ENCODE measurements around the gene ZNF3.
A peak's percentile ranks its signal among the peaks of the same experiment; 100 is the strongest.

ZNF3 gene

GRCh38 chr7:100126239-100126930, 44.9 kb upstream of the ZNF3 start:
- H3K27me3 ChIP-seq (ENCODE audit: insufficient read depth, low read length, poor library complexity, severe bottlenecking), result no peaks in the 10 kb centered on the region
- H3K9me2 ChIP-seq (replicated peaks; ENCODE audit: low read depth, low read length), result no peaks in the 10 kb centered on the region
- H3K4me3 ChIP-seq (ENCODE audit: low read length, poor library complexity, severe bottlenecking), result peak overlapping the region; percentile 95
- H3K4me1 ChIP-seq (ENCODE audit: insufficient read depth, low read length, poor library complexity, severe bottlenecking), result peaks cover 25% of the 10 kb centered on the region
- no peaks in the 10 kb centered on the region for H3K9me3 ChIP-seq (ENCODE audit: insufficient read depth, low read depth, low read length)
- no peaks in the 10 kb centered on the region; the same call in 1 of the 2 replicates for H3F3A ChIP-seq (ENCODE audit: low read depth)
- no peak for TF ChIP-seq EZH2phosphoT487 (IDR thresholded peaks at IDR 0.05; ENCODE audit: borderline replicate concordance)
- TF ChIP-seq CTCF (conservative IDR thresholded peaks at IDR 0.05; ENCODE audit: low read length), result no peak
- no peaks in the 10 kb centered on the region for H3K36me3 ChIP-seq (ENCODE audit: insufficient read depth, low read length)
- peak overlapping the region; percentile 84 for H2AFZ ChIP-seq (ENCODE audit: low read length)
- peak overlapping the region; percentile 97 for H3K9ac ChIP-seq (ENCODE audit: low read depth, low read length, poor library complexity, severe bottlenecking)
- H3K79me2 ChIP-seq (ENCODE audit: insufficient read depth, low read length), result peaks cover 33% of the 10 kb centered on the region
- no peaks in the 10 kb centered on the region for H4K20me1 ChIP-seq (ENCODE audit: insufficient read depth, low read length, poor library complexity, severe bottlenecking)
- H3K4me2 ChIP-seq (ENCODE audit: low read depth, low read length, poor library complexity, severe bottlenecking), result peak overlapping the region; percentile 98

DNA sequence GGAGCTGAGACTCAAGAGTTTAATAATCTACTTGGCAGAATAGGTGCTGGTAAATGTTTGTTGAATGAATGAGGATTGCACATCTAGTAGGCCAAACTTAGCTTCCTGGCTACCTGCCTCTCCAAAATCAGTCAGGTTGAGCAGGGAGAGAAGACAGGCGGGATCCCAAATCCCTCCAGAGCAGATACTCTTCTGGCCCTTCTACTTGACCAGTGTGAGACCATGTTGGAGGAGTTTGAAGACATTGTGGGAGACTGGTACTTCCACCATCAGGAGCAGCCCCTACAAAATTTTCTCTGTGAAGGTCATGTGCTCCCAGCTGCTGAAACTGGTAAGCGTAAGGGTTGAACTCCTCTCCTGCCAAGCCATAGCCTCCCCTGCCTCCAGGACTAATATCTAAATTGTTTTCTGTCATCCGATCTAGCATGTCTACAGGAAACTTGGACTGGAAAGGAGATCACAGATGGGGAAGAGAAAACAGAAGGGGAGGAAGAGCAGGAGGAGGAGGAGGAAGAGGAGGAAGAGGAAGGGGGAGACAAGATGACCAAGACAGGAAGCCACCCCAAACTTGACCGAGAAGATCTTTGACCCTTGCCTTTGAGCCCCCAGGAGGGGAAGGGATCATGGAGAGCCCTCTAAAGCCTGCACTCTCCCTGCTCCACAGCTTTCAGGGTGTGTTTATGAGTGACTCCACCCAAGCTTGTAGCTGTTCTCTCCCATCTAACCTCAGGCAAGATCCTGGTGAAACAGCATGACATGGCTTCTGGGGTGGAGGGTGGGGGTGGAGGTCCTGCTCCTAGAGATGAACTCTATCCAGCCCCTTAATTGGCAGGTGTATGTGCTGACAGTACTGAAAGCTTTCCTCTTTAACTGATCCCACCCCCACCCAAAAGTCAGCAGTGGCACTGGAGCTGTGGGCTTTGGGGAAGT, 43.0 kb upstream of the ZNF3 start:
- no peaks in the 10 kb centered on the region for H3K9me2 ChIP-seq (replicated peaks; ENCODE audit: low read depth, low read length)
- H3K4me2 ChIP-seq (ENCODE audit: low read depth, low read length, poor library complexity, severe bottlenecking), result peak overlapping the region; percentile 98
- H3K36me3 ChIP-seq (ENCODE audit: insufficient read depth, low read length), result no peaks in the 10 kb centered on the region
- no peaks in the 10 kb centered on the region for H3K9me3 ChIP-seq (ENCODE audit: insufficient read depth, low read depth, low read length)
- H3K79me2 ChIP-seq (ENCODE audit: insufficient read depth, low read length), result peaks cover 33% of the 10 kb centered on the region
- no peaks in the 10 kb centered on the region for H3K27me3 ChIP-seq (ENCODE audit: insufficient read depth, low read length, poor library complexity, severe bottlenecking)
- no peaks in the 10 kb centered on the region; the same call in 1 of the 2 replicates for H3F3A ChIP-seq (ENCODE audit: low read depth)
- H2AFZ ChIP-seq (ENCODE audit: low read length), result no peak overlapping the region
- peaks cover 30% of the 10 kb centered on the region for H3K4me1 ChIP-seq (ENCODE audit: insufficient read depth, low read length, poor library complexity, severe bottlenecking)
- peak overlapping the region; percentile 95 for H3K4me3 ChIP-seq (ENCODE audit: low read length, poor library complexity, severe bottlenecking)
- TF ChIP-seq CTCF (conservative IDR thresholded peaks at IDR 0.05; ENCODE audit: low read length) (no peak), EZH2phosphoT487 (IDR thresholded peaks at IDR 0.05; ENCODE audit: borderline replicate concordance) (no peak)
- no peaks in the 10 kb centered on the region for H4K20me1 ChIP-seq (ENCODE audit: insufficient read depth, low read length, poor library complexity, severe bottlenecking)
- peak overlapping the region; percentile 35 for H3K9ac ChIP-seq (ENCODE audit: low read depth, low read length, poor library complexity, severe bottlenecking)

GRCh38 chr7:100122568-100122967, 41.0 kb upstream of the ZNF3 start:
- H3K4me2 ChIP-seq (ENCODE audit: low read depth, low read length, poor library complexity, severe bottlenecking), result no peak overlapping the region
- H3K9me3 ChIP-seq (ENCODE audit: insufficient read depth, low read depth, low read length), result no peaks in the 10 kb centered on the region
- no peak overlapping the region for H3K4me3 ChIP-seq (ENCODE audit: low read length, poor library complexity, severe bottlenecking)
- H4K20me1 ChIP-seq (ENCODE audit: insufficient read depth, low read length, poor library complexity, severe bottlenecking), result peaks cover 4% of the 10 kb centered on the region
- peaks cover 32% of the 10 kb centered on the region for H3K4me1 ChIP-seq (ENCODE audit: insufficient read depth, low read length, poor library complexity, severe bottlenecking)
- no peaks in the 10 kb centered on the region for H3K36me3 ChIP-seq (ENCODE audit: insufficient read depth, low read length)
- peaks cover 48% of the 10 kb centered on the region for H3K79me2 ChIP-seq (ENCODE audit: insufficient read depth, low read length)
- H3F3A ChIP-seq (ENCODE audit: low read depth), result no peaks in the 10 kb centered on the region; the same call in 1 of the 2 replicates
- H2AFZ ChIP-seq (ENCODE audit: low read length), result no peak overlapping the region
- H3K9ac ChIP-seq (ENCODE audit: low read depth, low read length, poor library complexity, severe bottlenecking), result no peak overlapping the region
- H3K27me3 ChIP-seq (ENCODE audit: insufficient read depth, low read length, poor library complexity, severe bottlenecking), result no peaks in the 10 kb centered on the region
- no peak for TF ChIP-seq CTCF (conservative IDR thresholded peaks at IDR 0.05; ENCODE audit: low read length)
- TF ChIP-seq EZH2phosphoT487 (IDR thresholded peaks at IDR 0.05; ENCODE audit: borderline replicate concordance), result no peak
- H3K9me2 ChIP-seq (replicated peaks; ENCODE audit: low read depth, low read length), result no peaks in the 10 kb centered on the region
